OCI-LY3 (cell line): ENCODE data around the gene MACC1.

Source experiments
- H2AFZ ChIP-seq: fragments of 200-600, 300-600 bp; shearing (Covaris generic); 2 replicates; pipeline ENCODE4 v1.6.0; 2014; ENCODE audit warnings: antibody characterized with exemption, low read depth, low read length
- H3K27ac ChIP-seq: fragments of 200-600, 300-600 bp; sonication (generic); 2 replicates; pipeline ENCODE4 v1.5.1; 2014; ENCODE audit warnings: mild to moderate bottlenecking, low read length, moderate library complexity, mixed read lengths
- H3K27me3 ChIP-seq: fragments of 200-600, 300-600 bp; sonication (generic); 2 replicates; pipeline ENCODE4 v1.6.1; 2014; ENCODE audit warnings: low read depth, low read length, mixed read lengths
- H3K36me3 ChIP-seq: fragments of 200-600, 300-600 bp; sonication (generic); replicated peaks from 2 replicates; pipeline ENCODE3; 2014; ENCODE audit warnings: low read depth, low read length, mixed read lengths
- H3K4me1 ChIP-seq: fragments of 300-600, 200-600 bp; sonication (generic); 2 replicates; pipeline ENCODE4 v1.6.1; 2014; ENCODE audit warnings: low read length, mixed read lengths
- H3K4me2 ChIP-seq: fragments of 200-600, 300-600 bp; sonication (generic); 2 replicates; pipeline ENCODE4 v1.6.1; 2014; ENCODE audit warnings: low read length, mixed read lengths
- H3K4me3 ChIP-seq: fragments of 300-600, 200-600 bp; sonication (generic); 2 replicates; pipeline ENCODE4 v1.5.1; 2014; ENCODE audit warnings: antibody characterized with exemption, mild to moderate bottlenecking, low read length, moderate library complexity
- H3K79me2 ChIP-seq: fragments of 300-600, 200-600 bp; shearing (Covaris generic); 2 replicates; pipeline ENCODE4 v1.6.1; 2014; ENCODE audit warnings: mild to moderate bottlenecking, low read length, mixed read lengths
- H3K9ac ChIP-seq: fragments of 300-600, 200-600 bp; shearing (Covaris generic); 2 replicates; pipeline ENCODE4 v1.6.0; 2014; ENCODE audit warnings: mild to moderate bottlenecking, low read length, moderate library complexity
- H3K9me3 ChIP-seq: fragments of 200-600, 300-600 bp; shearing (Covaris generic); 2 replicates; pipeline ENCODE4 v1.6.1; 2014; ENCODE audit warnings: low read length, mixed read lengths; ENCODE audit not compliant: insufficient read depth
- H4K20me1 ChIP-seq: fragments of 200-600, 300-600 bp; sonication (generic); 2 replicates; pipeline ENCODE4 v1.6.1; 2016; ENCODE audit warnings: low read length, mixed read lengths; ENCODE audit not compliant: insufficient read depth
- EZH2phosphoT487 ChIP-seq: fragments of 200-600 bp; shearing (Covaris generic); IDR thresholded peaks from 2 replicates; pipeline ENCODE4 v1.6.1; 2018; ENCODE audit warnings: antibody characterized with exemption, mixed run types, low read depth
- TF ChIP-seq, protein P1 (sequence below): fragments of 200-600, 300-600 bp; sonication (generic); IDR thresholded peaks from 2 replicates; pipeline ENCODE4 v1.5.1; 2014; ENCODE audit warnings: antibody characterized with exemption, low read length, low read depth

Gene MACC1

DNA sequence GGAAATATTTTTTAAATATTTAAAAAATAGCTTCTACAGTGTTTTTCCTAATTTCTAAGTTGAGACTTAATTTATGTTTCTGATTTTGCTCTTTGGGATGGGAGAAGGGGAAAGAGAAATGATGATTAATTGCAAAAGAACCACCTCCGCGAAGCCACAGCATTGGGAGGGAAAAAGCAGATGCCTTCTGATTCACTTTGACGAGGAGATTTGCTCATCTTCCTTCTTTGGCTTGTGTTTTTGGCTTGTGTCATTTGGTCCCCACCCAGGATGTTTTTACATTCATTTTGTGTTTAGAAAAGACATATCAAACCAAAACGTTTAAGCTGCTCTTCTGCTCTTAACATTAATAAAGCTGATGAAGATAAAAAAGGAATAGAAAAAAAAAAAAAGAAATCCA lies 121.7 kb downstream of the MACC1 start:
- H3K4me2 ChIP-seq = no peak overlapping the region
- no peak overlapping the region for H3K9ac ChIP-seq
- H3K4me3 ChIP-seq = no peak overlapping the region
- no peak overlapping the region for H3K27ac ChIP-seq
- peaks cover 8% of the 10 kb centered on the region for H3K36me3 ChIP-seq
- H3K4me1 ChIP-seq = peaks cover 15% of the 10 kb centered on the region
- TF ChIP-seq EZH2phosphoT487 = no peak
- TF ChIP-seq, protein P1, sequence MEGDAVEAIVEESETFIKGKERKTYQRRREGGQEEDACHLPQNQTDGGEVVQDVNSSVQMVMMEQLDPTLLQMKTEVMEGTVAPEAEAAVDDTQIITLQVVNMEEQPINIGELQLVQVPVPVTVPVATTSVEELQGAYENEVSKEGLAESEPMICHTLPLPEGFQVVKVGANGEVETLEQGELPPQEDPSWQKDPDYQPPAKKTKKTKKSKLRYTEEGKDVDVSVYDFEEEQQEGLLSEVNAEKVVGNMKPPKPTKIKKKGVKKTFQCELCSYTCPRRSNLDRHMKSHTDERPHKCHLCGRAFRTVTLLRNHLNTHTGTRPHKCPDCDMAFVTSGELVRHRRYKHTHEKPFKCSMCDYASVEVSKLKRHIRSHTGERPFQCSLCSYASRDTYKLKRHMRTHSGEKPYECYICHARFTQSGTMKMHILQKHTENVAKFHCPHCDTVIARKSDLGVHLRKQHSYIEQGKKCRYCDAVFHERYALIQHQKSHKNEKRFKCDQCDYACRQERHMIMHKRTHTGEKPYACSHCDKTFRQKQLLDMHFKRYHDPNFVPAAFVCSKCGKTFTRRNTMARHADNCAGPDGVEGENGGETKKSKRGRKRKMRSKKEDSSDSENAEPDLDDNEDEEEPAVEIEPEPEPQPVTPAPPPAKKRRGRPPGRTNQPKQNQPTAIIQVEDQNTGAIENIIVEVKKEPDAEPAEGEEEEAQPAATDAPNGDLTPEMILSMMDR = no peak
- no peaks in the 10 kb centered on the region for H3K79me2 ChIP-seq
- H3K27me3 ChIP-seq = no peaks in the 10 kb centered on the region
- no peak overlapping the region for H2AFZ ChIP-seq
- H3K9me3 ChIP-seq = peaks cover 14% of the 10 kb centered on the region; the same call in 1 of the 2 replicates
- H4K20me1 ChIP-seq = no peaks in the 10 kb centered on the region

DNA sequence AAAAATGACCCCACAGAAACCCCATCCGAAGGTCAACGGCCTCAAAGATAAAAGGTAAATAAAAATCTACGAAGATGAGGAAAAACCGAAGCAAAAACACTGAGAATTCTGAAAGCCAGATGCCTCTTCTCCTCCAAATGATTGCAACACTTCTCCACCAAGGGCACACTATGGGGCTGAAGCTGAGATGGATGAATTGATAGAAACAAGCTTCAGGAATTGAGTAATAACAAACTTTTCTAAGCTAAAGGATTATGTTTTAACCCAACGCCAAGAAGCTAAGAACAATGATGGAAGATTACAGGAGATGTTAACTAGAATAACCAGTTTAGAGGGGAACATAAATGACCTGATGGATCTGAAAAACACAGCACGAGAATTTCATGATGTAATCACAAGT lies 127.8 kb downstream of the MACC1 start:
- peaks cover 3% of the 10 kb centered on the region for H3K36me3 ChIP-seq
- no peak overlapping the region for H2AFZ ChIP-seq
- H3K27me3 ChIP-seq = no peaks in the 10 kb centered on the region
- H3K4me3 ChIP-seq = no peak overlapping the region
- no peak overlapping the region for H3K9ac ChIP-seq
- H3K79me2 ChIP-seq = no peaks in the 10 kb centered on the region
- no peak overlapping the region for H3K27ac ChIP-seq
- peaks cover 27% of the 10 kb centered on the region for H3K4me1 ChIP-seq
- TF ChIP-seq, protein P1 = no peak
- TF ChIP-seq EZH2phosphoT487 = no peak
- H4K20me1 ChIP-seq = no peaks in the 10 kb centered on the region
- H3K9me3 ChIP-seq = no peaks in the 10 kb centered on the region
- no peak overlapping the region for H3K4me2 ChIP-seq

DNA sequence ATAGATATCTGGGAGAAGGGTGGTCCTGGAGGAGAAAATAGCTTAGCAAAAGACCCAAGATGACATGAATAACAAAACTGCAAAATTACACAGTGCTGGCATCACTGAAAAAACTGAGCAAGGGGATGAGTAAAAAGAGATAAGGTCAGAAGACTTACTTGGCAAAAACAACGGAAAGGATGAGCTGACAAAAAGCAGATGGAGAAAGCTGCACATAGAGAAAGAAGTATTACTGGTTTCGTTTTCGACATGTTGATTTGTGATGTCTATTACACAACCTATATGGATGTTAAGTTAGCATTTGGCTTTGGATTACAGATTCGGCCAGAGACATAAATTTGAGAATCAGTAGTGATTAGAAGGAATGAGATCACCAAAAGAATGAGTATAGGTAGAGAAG lies 132.1 kb downstream of the MACC1 start:
- H3K4me2 ChIP-seq = no peak overlapping the region
- no peaks in the 10 kb centered on the region for H3K9me3 ChIP-seq
- no peaks in the 10 kb centered on the region for H3K27me3 ChIP-seq
- H3K79me2 ChIP-seq = no peaks in the 10 kb centered on the region
- no peak overlapping the region for H3K4me3 ChIP-seq
- TF ChIP-seq, protein P1 = no peak
- TF ChIP-seq EZH2phosphoT487 = no peak
- no peak overlapping the region for H3K9ac ChIP-seq
- H3K4me1 ChIP-seq = peaks cover 16% of the 10 kb centered on the region
- H3K27ac ChIP-seq = no peak overlapping the region
- H2AFZ ChIP-seq = no peak overlapping the region
- peaks cover 3% of the 10 kb centered on the region for H3K36me3 ChIP-seq
- no peaks in the 10 kb centered on the region for H4K20me1 ChIP-seq
